ENCODE measurements around the gene SAMD4B.
A peak's percentile ranks its signal among the peaks of the same experiment; 100 is the strongest.

The SAMD4B gene

DNA sequence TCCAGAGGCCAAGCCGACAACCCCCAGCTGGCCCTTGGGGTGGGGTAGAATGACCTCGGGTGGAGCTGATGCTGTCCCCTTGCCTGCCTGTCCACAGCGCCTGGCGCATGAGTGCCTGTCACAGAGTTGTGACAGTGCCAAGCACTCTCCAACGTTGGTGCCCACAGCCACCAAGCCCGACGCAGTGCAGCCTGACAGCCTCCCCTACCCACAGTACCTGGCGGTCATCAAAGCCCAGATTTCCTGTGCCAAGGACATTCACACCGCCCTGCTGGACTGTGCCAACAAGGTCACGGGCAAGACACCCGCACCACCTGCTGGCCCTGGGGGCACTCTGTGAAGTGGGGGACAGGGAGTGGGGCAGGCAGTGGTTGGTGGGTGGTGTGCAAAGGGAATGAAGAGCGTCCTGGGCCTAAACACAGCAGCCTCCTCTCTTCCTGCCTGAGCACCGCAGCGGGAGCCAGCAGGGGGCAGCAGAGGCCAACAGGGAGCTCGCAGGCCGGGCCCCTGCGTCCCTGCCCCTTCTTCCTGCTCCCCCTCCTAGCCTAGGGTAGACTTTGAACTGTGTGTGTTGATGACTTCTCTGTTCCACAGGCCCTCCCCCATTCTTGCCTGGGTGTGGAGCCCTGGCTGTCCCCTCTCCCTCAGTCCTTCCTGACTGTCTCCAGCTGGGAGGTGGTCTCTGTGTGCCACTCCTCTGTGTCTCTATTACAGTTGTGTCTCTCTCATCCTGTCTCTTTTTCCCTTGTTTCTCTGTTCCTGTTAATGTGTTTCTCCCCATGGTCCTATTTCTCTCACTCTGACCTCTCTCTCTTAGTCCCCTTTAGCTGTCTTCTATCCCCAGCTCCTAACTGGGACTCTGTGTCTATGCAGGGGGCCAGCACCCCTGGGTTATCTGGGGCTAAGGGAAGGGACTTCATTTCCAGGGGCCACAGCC, 55.4 kb downstream of the SAMD4B start:
- DNase-seq (ENCODE audit: low spot score in 2 of 2) = peak; percentile 95
- H3K9me3 Mint-ChIP-seq = no peaks in the 10 kb centered on the region
- ATAC-seq (ENCODE audit: low read depth) = peak; percentile 60
- peaks cover 17% of the 10 kb centered on the region for H3K36me3 Mint-ChIP-seq
- no peaks in the 10 kb centered on the region for H3K27me3 Mint-ChIP-seq
- peak overlapping the region; percentile 90 for H3K27ac Mint-ChIP-seq
- H3K4me1 Mint-ChIP-seq = peaks cover 41% of the 10 kb centered on the region
- H3K4me3 Mint-ChIP-seq = peak overlapping the region; percentile 61

DNA sequence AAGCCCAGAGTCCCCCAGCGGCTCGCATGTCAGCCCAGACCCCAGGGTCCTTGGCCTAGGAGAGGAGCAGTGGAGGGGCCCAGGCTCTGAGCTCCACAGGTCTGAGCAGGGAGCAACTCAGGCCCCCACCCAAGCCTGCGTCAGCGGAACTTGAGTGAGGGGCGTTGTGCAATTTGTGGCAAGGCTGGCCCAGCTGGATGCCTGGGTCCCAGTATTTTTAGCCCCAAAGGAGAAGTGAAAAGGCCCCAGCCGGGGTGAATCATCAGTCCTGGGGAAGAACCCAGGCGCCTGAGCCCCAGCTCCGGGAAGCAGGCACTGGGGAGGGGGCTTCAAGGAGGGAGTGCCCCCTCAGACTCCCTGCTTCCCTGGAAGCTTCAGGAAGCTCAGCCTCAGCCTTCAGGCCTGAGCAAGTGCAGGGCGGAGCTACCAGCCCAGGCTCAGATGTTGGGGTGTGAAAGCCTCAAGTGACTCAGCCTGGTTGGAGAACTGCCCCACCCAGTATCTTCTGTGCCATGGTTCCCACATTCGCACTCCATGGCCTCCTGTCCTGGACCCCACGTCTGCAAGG, 56.2 kb downstream of the SAMD4B start:
- ATAC-seq (ENCODE audit: low read depth) (no peak), DNase-seq (ENCODE audit: low spot score in 2 of 2) (peak in 1 of 2 donors; percentile 30)
- H3K27me3 Mint-ChIP-seq = no peaks in the 10 kb centered on the region
- no peaks in the 10 kb centered on the region for H3K9me3 Mint-ChIP-seq
- peaks cover 17% of the 10 kb centered on the region for H3K36me3 Mint-ChIP-seq
- H3K4me1 Mint-ChIP-seq = peaks cover 44% of the 10 kb centered on the region
- peak overlapping the region; percentile 61 for H3K4me3 Mint-ChIP-seq
- peak overlapping the region; percentile 96 for H3K27ac Mint-ChIP-seq

DNA sequence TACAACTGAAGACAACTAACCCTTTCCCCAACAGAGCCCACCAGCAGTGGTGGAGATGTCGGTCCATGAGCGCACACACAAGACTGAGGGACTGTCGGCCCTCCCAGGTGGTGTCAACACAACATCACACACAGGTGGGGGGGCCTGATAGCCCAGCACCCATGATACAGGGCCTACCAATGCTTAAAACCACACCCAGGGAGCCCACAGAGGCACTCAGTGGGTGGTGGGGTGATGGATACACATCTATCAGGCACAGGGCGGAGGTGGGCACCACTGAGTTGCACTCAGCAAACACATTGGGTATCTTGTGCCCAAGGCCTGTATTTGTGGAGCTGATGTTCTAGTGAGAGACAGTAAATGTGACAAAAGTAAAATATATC, 57.4 kb downstream of the SAMD4B start:
- Mint-ChIP-seq H3K36me3 (peaks cover 13% of the 10 kb centered on the region), H3K27me3 (no peaks in the 10 kb centered on the region), H3K9me3 (no peaks in the 10 kb centered on the region), H3K4me3 (peak overlapping the region; percentile 33), H3K27ac (peak overlapping the region; percentile 96), H3K4me1 (peaks cover 45% of the 10 kb centered on the region)
- no peak for ATAC-seq (ENCODE audit: low read depth)
- no peak for DNase-seq (ENCODE audit: low spot score in 2 of 2)

DNA sequence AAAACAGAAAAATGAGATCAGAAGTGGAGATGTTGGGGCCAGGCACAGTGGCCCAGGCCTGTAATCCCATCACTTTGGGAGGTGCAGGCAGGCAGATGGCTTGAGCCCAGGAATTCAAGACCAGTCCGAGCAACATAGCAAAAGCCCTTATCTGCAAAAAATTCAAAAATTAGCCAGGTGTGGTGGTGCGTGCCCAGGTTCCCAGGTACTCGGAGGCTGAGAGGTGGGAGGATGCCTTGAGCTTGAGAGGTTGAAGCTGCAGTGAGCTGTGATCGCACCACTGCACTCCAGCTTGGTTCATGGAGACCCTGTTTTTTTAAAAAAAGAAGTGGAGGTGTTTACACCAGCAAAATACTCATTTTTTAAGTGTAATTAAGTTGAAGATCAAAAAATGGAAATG, 57.8 kb downstream of the SAMD4B start:
- H3K4me3 Mint-ChIP-seq = peak overlapping the region; percentile 33
- peak overlapping the region; percentile 96 for H3K27ac Mint-ChIP-seq

DNA sequence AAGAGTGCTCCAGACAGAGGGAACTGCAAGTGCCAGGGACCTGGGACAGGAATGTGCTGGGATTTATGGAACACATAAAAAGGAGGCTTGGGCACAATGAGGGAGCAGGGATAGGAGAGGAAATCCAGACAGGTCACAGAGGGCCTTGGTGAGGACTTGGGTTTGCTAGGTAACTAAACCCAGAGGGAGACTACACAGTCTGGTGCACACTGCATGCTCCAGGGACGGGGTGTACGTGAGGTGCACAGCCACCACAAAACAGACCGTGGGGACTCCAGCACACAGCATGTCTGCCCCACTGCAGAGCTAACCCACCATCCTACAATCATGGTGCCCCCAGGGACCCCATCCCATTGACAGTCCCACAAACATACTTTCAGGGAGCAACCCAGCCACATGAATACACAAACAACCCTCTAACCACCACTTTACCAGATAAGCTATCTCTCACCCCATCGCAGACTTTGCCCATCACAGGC, 58.9 kb downstream of the SAMD4B start:
- Mint-ChIP-seq H3K27me3 (no peaks in the 10 kb centered on the region), H3K27ac (peak overlapping the region; percentile 96), H3K4me3 (peak overlapping the region; percentile 96), H3K36me3 (peaks cover 4% of the 10 kb centered on the region), H3K9me3 (no peaks in the 10 kb centered on the region), H3K4me1 (peaks cover 48% of the 10 kb centered on the region)
- DNase-seq (ENCODE audit: low spot score in 2 of 2) = peak in 1 of 2 donors; percentile 36
- ATAC-seq (ENCODE audit: low read depth) = no peak

More for the DNA sequence above, 57.8 kb downstream of the SAMD4B start:
- Mint-ChIP-seq H3K36me3 (peaks cover 11% of the 10 kb centered on the region), H3K9me3 (no peaks in the 10 kb centered on the region), H3K4me1 (peaks cover 46% of the 10 kb centered on the region), H3K27me3 (no peaks in the 10 kb centered on the region)
- no peak for DNase-seq (ENCODE audit: low spot score in 2 of 2)
- no peak for ATAC-seq (ENCODE audit: low read depth)

DNA sequence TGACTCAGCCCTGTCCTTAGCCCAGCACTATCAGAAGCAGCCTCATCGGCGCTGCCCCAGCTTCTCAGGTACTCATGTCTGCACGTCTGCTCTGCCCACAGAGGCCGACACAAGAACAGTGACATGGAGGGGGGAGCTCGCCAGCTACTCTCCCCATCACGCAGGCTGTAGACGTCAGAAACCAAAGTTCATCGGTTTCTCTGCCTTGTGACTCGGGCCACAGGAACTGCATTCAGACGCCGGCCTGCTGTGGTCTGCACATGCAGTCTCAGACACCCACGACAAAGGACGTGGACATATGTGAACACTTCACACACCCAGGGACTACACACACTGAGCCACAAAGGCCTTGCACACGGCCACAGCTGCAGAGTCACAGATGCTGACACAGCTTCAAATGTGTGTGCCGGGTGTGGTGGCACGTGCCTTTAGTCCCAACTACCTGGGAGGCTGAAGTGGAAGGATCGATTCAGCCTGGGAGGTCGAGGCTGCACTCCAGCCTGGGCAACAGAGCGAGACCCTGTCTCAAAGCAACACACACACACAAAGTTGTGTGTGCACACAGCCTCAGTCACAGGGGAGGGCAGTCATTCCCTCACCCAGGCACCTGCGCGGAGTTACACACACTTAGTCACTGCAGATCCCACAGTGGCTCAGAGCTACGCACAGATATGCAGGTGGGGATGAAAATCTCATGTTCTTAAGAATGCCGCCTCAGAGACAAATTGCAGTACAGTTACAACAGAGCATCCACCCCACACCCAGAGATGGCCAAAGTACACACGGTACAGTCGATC, 59.5 kb downstream of the SAMD4B start:
- H3K27ac Mint-ChIP-seq = peak overlapping the region; percentile 96

DNA sequence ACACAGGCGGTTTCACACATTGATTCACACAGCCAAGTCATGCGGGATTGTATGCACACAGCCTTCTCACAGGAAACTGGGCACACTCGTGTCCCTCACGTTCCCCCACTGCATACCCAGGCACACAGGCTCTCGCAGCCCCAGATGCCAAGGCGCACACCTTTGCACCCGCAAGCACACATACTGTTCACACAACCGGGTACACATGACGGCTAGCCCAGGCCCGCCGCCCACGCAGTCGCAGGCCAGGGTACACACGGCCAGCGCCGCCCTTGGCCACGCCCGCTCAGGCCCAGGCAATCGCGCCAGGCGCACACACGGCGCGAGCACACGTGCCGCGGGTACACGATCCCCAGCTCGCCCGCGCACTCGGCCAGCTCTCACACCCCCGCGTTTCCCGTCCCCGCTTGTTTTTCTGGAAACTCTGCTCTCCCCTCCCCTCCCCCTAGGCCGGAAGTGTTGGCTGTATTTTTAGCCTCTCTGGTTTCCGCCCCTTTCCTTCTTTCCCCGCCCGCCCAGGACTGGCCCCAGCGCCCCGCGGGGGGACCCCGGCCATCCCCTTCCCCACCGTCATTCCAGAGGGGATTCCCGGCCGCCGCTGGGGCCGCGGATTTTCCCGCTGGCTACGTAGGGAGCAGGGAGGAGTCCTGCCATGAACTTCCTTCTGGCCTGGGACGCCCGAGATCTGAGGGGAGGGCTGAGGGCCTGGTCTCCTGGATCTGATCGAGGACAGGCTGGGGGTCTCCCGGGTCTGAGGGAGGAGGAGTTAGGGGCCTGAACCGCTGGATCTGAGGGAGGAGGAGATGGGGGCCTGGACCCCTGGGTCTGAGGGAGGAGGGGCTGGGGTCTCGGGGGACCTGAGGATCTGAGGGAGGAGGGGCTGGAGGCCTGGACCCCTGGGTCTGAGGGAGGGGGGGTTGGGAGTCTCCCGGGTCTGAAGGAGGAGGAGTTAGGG, 60.4 kb downstream of the SAMD4B start:
- H3K27me3 Mint-ChIP-seq = no peaks in the 10 kb centered on the region
- peak overlapping the region; percentile 96 for H3K4me3 Mint-ChIP-seq

More for the DNA sequence above, 59.5 kb downstream of the SAMD4B start:
- ATAC-seq (ENCODE audit: low read depth) (peak; percentile 21), DNase-seq (ENCODE audit: low spot score in 2 of 2) (peak; percentile 64 to 65)
- Mint-ChIP-seq H3K36me3 (peaks cover 4% of the 10 kb centered on the region), H3K4me3 (peak overlapping the region; percentile 96), H3K4me1 (peaks cover 51% of the 10 kb centered on the region), H3K27me3 (no peaks in the 10 kb centered on the region), H3K9me3 (no peaks in the 10 kb centered on the region)

DNA sequence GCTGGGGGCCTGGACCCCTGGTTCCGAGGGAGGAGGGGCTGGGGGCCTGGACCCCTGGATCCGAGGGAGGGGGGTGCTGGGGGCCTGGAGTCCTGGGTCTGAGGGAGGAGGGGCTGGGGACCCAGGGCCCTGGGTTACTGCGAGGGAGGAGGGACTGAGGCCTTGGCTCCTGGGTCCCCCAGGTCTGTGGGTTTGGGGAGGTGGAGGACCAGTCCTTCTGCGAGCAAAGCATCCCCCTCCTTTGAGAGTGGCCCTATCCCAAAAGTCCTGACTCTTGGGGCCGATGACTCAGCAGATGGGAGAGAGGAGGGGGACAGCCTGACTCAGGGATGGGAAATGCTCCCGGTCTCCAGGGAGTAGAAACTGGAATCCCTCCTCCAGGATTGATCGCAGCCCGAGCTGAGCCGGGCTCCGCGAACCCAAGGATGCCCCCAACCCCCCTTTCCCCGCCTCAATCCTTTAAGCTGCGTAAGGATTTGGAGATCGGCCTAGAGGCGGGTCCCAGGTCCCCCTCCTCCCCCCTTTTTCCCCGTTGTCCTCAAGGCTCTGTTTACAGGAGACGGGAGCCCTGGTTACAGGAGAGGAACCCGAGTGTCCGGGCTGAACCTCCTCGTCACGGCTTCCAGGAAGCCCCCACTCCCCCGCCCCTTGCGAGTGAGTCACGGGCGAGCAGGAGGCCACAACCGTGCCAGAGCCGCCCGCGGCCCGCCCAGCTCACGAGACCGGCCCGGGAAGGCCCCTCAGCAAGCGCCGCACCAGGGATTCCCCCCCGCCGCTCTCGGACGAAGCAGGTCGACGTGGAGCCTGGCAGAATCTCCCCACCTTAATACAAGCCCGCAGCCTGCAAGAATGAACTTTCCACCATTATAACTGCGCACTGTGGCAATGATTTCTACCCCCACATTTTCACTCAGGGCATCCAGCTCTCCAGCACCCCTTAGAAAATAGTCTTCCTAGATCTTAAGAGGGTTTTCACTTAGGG, 61.4 kb downstream of the SAMD4B start:
- Mint-ChIP-seq H3K27ac (peak overlapping the region; percentile 96), H3K4me1 (peaks cover 48% of the 10 kb centered on the region), H3K27me3 (no peaks in the 10 kb centered on the region), H3K4me3 (peak overlapping the region; percentile 96), H3K36me3 (peaks cover 16% of the 10 kb centered on the region), H3K9me3 (no peaks in the 10 kb centered on the region)
- peak; percentile 91 to 96 for DNase-seq (ENCODE audit: low spot score in 2 of 2)
- ATAC-seq (ENCODE audit: low read depth) = peak; percentile 44

More for the DNA sequence above, 60.4 kb downstream of the SAMD4B start:
- no peaks in the 10 kb centered on the region for H3K9me3 Mint-ChIP-seq
- peak; percentile 12 for ATAC-seq (ENCODE audit: low read depth)
- peaks cover 7% of the 10 kb centered on the region for H3K36me3 Mint-ChIP-seq
- H3K27ac Mint-ChIP-seq = peak overlapping the region; percentile 96
- peak; percentile 81 to 87 for DNase-seq (ENCODE audit: low spot score in 2 of 2)
- peaks cover 49% of the 10 kb centered on the region for H3K4me1 Mint-ChIP-seq

DNA sequence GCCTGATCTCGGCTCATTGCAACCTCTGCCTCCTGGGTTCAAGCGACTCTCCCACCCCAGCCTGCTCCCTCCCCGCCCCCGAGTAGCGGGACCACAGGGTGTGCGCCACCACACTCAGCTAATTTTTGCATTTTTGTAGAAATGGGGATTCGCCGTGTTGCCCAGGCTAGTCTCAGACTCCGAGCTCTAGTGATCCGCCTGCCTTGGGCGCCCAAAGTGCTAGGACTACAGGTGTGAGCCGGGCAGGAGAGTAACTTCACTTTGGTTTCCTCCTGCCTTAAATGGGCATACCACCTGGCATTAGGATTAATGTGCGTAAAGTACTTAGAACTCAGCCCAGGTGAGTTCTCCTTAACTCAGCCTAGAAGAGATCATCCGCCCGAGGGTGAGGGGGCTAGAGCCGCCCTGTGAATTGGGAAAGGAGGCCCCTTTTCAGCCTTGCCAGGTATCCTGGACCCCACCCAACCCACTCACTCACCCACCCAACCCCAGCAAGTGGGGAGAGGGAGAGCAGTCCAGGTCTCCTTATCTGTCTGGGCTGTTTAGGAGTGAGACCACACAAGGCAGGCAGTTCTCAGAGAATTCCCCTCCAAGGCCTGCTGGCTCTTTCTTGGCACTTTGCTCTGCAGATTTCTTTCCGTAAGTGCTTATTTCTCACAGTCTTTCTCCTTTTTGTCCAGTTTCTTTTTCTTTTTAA, 63.2 kb downstream of the SAMD4B start:
- Mint-ChIP-seq H3K36me3 (peaks cover 19% of the 10 kb centered on the region), H3K4me1 (peaks cover 46% of the 10 kb centered on the region), H3K9me3 (no peaks in the 10 kb centered on the region), H3K27me3 (no peaks in the 10 kb centered on the region), H3K4me3 (peak overlapping the region; percentile 96), H3K27ac (peak overlapping the region; percentile 96)
- no peak for DNase-seq (ENCODE audit: low spot score in 2 of 2)
- no peak for ATAC-seq (ENCODE audit: low read depth)

DNA sequence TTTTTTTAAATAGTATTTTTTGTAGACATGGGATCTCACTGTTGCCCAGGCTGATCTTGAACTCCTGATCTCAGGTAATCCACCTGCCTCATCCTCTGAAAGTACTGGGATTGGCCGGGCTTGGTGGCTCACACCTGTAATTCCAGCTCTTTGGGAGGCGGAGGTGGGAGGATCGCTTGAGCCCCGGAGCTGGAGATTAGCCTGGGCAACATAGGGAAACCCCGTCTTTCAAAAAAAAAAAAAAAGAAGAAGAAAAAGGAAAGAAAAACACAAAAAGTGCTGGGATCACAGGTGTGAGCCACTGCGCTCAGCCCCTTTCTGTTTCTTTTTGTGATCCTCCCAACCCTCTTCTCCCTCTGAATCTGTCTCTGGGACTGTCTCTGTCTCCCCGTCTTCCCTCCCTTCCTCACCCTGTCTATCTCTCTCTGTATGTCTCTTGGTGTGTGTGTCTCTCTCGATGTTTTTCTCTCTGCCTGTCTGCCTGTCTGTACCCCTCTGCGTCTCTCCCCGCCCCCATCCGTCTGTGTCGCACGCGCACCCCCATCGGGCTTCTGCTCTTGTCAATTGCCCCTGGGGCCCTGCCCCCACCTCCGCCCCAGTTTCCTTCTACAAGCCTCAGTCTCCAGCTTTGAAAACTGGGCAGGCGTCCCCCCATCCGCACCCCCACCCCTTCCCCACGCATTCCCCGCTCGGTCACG, 63.9 kb downstream of the SAMD4B start:
- no peaks in the 10 kb centered on the region for H3K27me3 Mint-ChIP-seq
- DNase-seq (ENCODE audit: low spot score in 2 of 2) = peak; percentile 83 to 84
- peak; percentile 9 for ATAC-seq (ENCODE audit: low read depth)
- peak overlapping the region; percentile 85 for H3K4me3 Mint-ChIP-seq
- H3K4me1 Mint-ChIP-seq = peaks cover 49% of the 10 kb centered on the region
- no peaks in the 10 kb centered on the region for H3K9me3 Mint-ChIP-seq
- peak overlapping the region; percentile 96 for H3K27ac Mint-ChIP-seq
- peaks cover 19% of the 10 kb centered on the region for H3K36me3 Mint-ChIP-seq

DNA sequence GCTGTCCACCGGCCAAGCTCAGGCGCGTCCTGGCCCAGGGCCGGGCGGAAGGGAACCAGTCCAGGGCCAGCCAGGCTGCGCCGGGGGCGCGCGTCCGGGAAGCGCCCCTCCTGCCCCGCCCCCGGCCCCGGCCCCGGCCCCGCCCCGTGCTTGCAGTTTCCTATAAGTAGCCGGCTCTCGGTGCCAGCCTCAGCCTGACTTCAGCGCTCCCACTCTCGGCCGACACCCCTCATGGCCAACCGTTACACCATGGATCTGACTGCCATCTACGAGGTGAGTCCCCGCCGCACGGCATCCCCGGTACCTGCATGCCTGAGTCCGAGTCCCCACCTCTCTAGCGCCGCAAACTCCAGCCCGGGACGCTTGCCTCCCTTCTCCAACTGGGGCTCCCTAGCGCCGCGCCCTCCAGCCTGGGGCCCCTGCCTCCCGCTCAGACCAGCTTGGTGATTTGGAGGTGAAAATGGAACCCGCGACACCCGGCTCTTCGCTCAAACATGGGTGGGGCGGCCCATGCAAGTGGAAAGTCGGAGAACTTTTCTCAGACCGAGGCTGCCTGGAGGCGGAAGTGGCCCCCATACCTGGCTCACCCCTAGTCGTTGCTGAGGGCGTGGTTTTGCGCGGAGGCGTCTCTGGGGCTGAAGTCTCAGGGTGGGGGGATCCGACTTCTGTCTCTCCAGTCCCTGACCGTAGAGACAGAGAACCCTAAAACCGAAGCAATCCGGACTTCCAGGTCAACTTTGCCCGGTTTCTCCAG, 64.6 kb downstream of the SAMD4B start, which contains the start of gene ZFP36:
Gene ZFP36 (plus strand): TSS at position 192 of the 754 bp plus-strand sequence. CDS start 58 bp downstream, at position 250.
- no peaks in the 10 kb centered on the region for H3K27me3 Mint-ChIP-seq
- no peaks in the 10 kb centered on the region for H3K9me3 Mint-ChIP-seq
- H3K27ac Mint-ChIP-seq = peak within 1 kb of the TSS; percentile 96
- H3K4me3 Mint-ChIP-seq = peak within 1 kb of the TSS; percentile 96
- H3K36me3 Mint-ChIP-seq = peaks cover 23% of the 10 kb centered on the region
- DNase-seq (ENCODE audit: low spot score in 2 of 2) = peak; percentile 91 to 93
- peaks cover 49% of the 10 kb centered on the region for H3K4me1 Mint-ChIP-seq
- peak; percentile 19 for ATAC-seq (ENCODE audit: low read depth)

All from memory B cell (primary cell).